ENCODE results near the gene TANC1. TPM values are rescaled to one million over a fixed set of nuclear protein-coding genes. Genes with fewer than 3 reads are reported as not detected.

TANC1 gene
- total RNA-seq, 1 donor = 34.7 TPM

GRCh38 chr2:158989165-158989564 lies 20.7 kb downstream of the TANC1 start:
- peaks cover 26% of the 10 kb centered on the region for H4K20me1 ChIP-seq (ENCODE audit: insufficient read depth, low read length)

GRCh38 chr2:158990397-158991214 lies 22.2 kb downstream of the TANC1 start:
- peaks cover 67% of the 10 kb centered on the region for H3K79me2 ChIP-seq (ENCODE audit: insufficient read depth, low read length)
- no peaks in the 10 kb centered on the region for H3K27me3 ChIP-seq (ENCODE audit: insufficient read depth, low read length)
- H3K4me1 ChIP-seq (ENCODE audit: insufficient read depth, low read length) = peaks cover 36% of the 10 kb centered on the region
- no peak overlapping the region for H3K4me3 ChIP-seq (ENCODE audit: insufficient read depth, low read length)
- peak overlapping the region; percentile 53 for H3K27ac ChIP-seq (ENCODE audit: low read depth, low read length)
- H3K4me2 ChIP-seq (ENCODE audit: insufficient read depth, low read length) = peak overlapping the region; percentile 27
- no peak for TF ChIP-seq CTCF (IDR thresholded peaks at IDR 0.05; ENCODE audit: extremely low read depth, low read depth, low read length)
- H2AFZ ChIP-seq (ENCODE audit: low read length) = no peak overlapping the region
- H3K9me3 ChIP-seq (ENCODE audit: low read depth, low read length) = no peaks in the 10 kb centered on the region
- no peaks in the 10 kb centered on the region for H3K36me3 ChIP-seq (ENCODE audit: insufficient read depth, low read length)
- DNase-seq (ENCODE audit: insufficient read length, low spot score, missing footprints) = peak; percentile 92
- peaks cover 17% of the 10 kb centered on the region for H4K20me1 ChIP-seq (ENCODE audit: insufficient read depth, low read length)

More at GRCh38 chr2:158989165-158989564, 20.7 kb downstream of the TANC1 start:
- Histone ChIP-seq H3K36me3 (ENCODE audit: insufficient read depth, low read length) (no peaks in the 10 kb centered on the region), H3K4me2 (ENCODE audit: insufficient read depth, low read length) (no peak overlapping the region), H3K9me3 (ENCODE audit: low read depth, low read length) (no peaks in the 10 kb centered on the region), H3K27me3 (ENCODE audit: insufficient read depth, low read length) (no peaks in the 10 kb centered on the region), H3K4me1 (ENCODE audit: insufficient read depth, low read length) (peaks cover 22% of the 10 kb centered on the region), H3K79me2 (ENCODE audit: insufficient read depth, low read length) (peaks cover 71% of the 10 kb centered on the region), H3K4me3 (ENCODE audit: insufficient read depth, low read length) (no peak overlapping the region), H3K27ac (ENCODE audit: low read depth, low read length) (no peak overlapping the region), H2AFZ (ENCODE audit: low read length) (no peak overlapping the region)
- DNase-seq (ENCODE audit: insufficient read length, low spot score, missing footprints) = no peak
- TF ChIP-seq CTCF (IDR thresholded peaks at IDR 0.05; ENCODE audit: extremely low read depth, low read depth, low read length) = no peak

- Histone ChIP-seq H2AFZ (ENCODE audit: low read length) (no peak overlapping the region), H3K27me3 (ENCODE audit: insufficient read depth, low read length) (no peaks in the 10 kb centered on the region), H3K4me2 (ENCODE audit: insufficient read depth, low read length) (no peak overlapping the region), H3K9me3 (ENCODE audit: low read depth, low read length) (no peaks in the 10 kb centered on the region), H3K27ac (ENCODE audit: low read depth, low read length) (no peak overlapping the region), H3K4me3 (ENCODE audit: insufficient read depth, low read length) (no peak overlapping the region), H3K4me1 (ENCODE audit: insufficient read depth, low read length) (peaks cover 46% of the 10 kb centered on the region), H4K20me1 (ENCODE audit: insufficient read depth, low read length) (peaks cover 7% of the 10 kb centered on the region), H3K79me2 (ENCODE audit: insufficient read depth, low read length) (peaks cover 62% of the 10 kb centered on the region), H3K36me3 (ENCODE audit: insufficient read depth, low read length) (no peaks in the 10 kb centered on the region)
- no peak for DNase-seq (ENCODE audit: insufficient read length, low spot score, missing footprints)
- TF ChIP-seq CTCF (IDR thresholded peaks at IDR 0.05; ENCODE audit: extremely low read depth, low read depth, low read length) = no peak
Observed at GRCh38 chr2:158993030-158993429, 24.6 kb downstream of the TANC1 start.

- Histone ChIP-seq H3K4me1 (ENCODE audit: insufficient read depth, low read length) (peaks cover 53% of the 10 kb centered on the region), H3K27ac (ENCODE audit: low read depth, low read length) (peak overlapping the region; percentile 48), H3K27me3 (ENCODE audit: insufficient read depth, low read length) (no peaks in the 10 kb centered on the region), H3K79me2 (ENCODE audit: insufficient read depth, low read length) (peaks cover 53% of the 10 kb centered on the region), H3K36me3 (ENCODE audit: insufficient read depth, low read length) (no peaks in the 10 kb centered on the region), H4K20me1 (ENCODE audit: insufficient read depth, low read length) (peaks cover under 1% of the 10 kb centered on the region), H3K4me2 (ENCODE audit: insufficient read depth, low read length) (peak overlapping the region; percentile 56), H3K4me3 (ENCODE audit: insufficient read depth, low read length) (no peak overlapping the region), H3K9me3 (ENCODE audit: low read depth, low read length) (no peaks in the 10 kb centered on the region), H2AFZ (ENCODE audit: low read length) (no peak overlapping the region)
- TF ChIP-seq CTCF (IDR thresholded peaks at IDR 0.05; ENCODE audit: extremely low read depth, low read depth, low read length) = no peak
- DNase-seq (ENCODE audit: insufficient read length, low spot score, missing footprints) = no peak
Observed at GRCh38 chr2:158993721-158994587, 25.5 kb downstream of the TANC1 start.

Measured in osteoblast (primary cell).